Measurements from ENCODE around the gene NOL4L.

NOL4L gene

GRCh38 chr20:32448306-32449056 lies 136.7 kb downstream of the NOL4L start:
- no peaks in the 10 kb centered on the region for H3K9me3 ChIP-seq (ENCODE audit: low read depth, low read length)
- no peak overlapping the region for H3K27ac ChIP-seq
- H3K4me3 ChIP-seq = no peak overlapping the region
- no peak overlapping the region for H3K9ac ChIP-seq (ENCODE audit: insufficient read length)
- DNase-seq (ENCODE audit: low read depth, low spot score) = no peak
- TF ChIP-seq FOXP2 (optimal IDR thresholded peaks at IDR 0.05; ENCODE audit: control extremely low read depth, extremely low read length, insufficient read depth) = no peak
- no peak for TF ChIP-seq EZH2 (IDR thresholded peaks at IDR 0.05)
- 0 out of 2 replicates have a peak, but pooled peaks have one; percentile 7 for TF ChIP-seq POLR2AphosphoS5 (IDR thresholded peaks at IDR 0.05; ENCODE audit: borderline replicate concordance, low read depth, low read length)
- H3K36me3 ChIP-seq (ENCODE audit: insufficient read depth, low read length) = no peaks in the 10 kb centered on the region

- H3K36me3 ChIP-seq (ENCODE audit: insufficient read depth, low read length) = peaks cover 5% of the 10 kb centered on the region
- TF ChIP-seq FOXP2 (optimal IDR thresholded peaks at IDR 0.05; ENCODE audit: control extremely low read depth, extremely low read length, insufficient read depth) (no peak), EZH2 (IDR thresholded peaks at IDR 0.05) (no peak), POLR2AphosphoS5 (IDR thresholded peaks at IDR 0.05; ENCODE audit: borderline replicate concordance, low read depth, low read length) (no peak)
- no peak overlapping the region for H3K9ac ChIP-seq (ENCODE audit: insufficient read length)
- H3K4me3 ChIP-seq = no peak overlapping the region
- H3K27ac ChIP-seq = no peak overlapping the region
- no peaks in the 10 kb centered on the region for H3K9me3 ChIP-seq (ENCODE audit: low read depth, low read length)
- no peak for DNase-seq (ENCODE audit: low read depth, low spot score)
These were observed 137.8 kb downstream of the NOL4L start for GRCh38 chr20:32447136-32448027.

- TF ChIP-seq EZH2 (IDR thresholded peaks at IDR 0.05) (no peak), POLR2AphosphoS5 (IDR thresholded peaks at IDR 0.05; ENCODE audit: borderline replicate concordance, low read depth, low read length) (no peak; the same call in 1 of the 2 replicates), FOXP2 (optimal IDR thresholded peaks at IDR 0.05; ENCODE audit: control extremely low read depth, extremely low read length, insufficient read depth) (no peak)
- DNase-seq (ENCODE audit: low read depth, low spot score) = no peak
- H3K9me3 ChIP-seq (ENCODE audit: low read depth, low read length) = no peaks in the 10 kb centered on the region
- H3K27ac ChIP-seq = no peak overlapping the region
- H3K9ac ChIP-seq (ENCODE audit: insufficient read length) = no peak overlapping the region
- H3K36me3 ChIP-seq (ENCODE audit: insufficient read depth, low read length) = peaks cover 5% of the 10 kb centered on the region
- H3K4me3 ChIP-seq = no peak overlapping the region
These were observed 138.6 kb downstream of the NOL4L start for GRCh38 chr20:32446301-32447100.

- no peak for DNase-seq (ENCODE audit: low read depth, low spot score)
- Histone ChIP-seq H3K9ac (ENCODE audit: insufficient read length) (no peak overlapping the region), H3K27ac (no peak overlapping the region), H3K9me3 (ENCODE audit: low read depth, low read length) (no peaks in the 10 kb centered on the region), H3K4me3 (no peak overlapping the region), H3K36me3 (ENCODE audit: insufficient read depth, low read length) (peaks cover 5% of the 10 kb centered on the region)
- TF ChIP-seq EZH2 (IDR thresholded peaks at IDR 0.05) = no peak
- no peak for TF ChIP-seq FOXP2 (optimal IDR thresholded peaks at IDR 0.05; ENCODE audit: control extremely low read depth, extremely low read length, insufficient read depth)
- TF ChIP-seq POLR2AphosphoS5 (IDR thresholded peaks at IDR 0.05; ENCODE audit: borderline replicate concordance, low read depth, low read length) = no peak; the same call in 1 of the 2 replicates
These were observed 139.4 kb downstream of the NOL4L start for GRCh38 chr20:32445539-32446273.

- Histone ChIP-seq H3K4me3 (no peak overlapping the region), H3K36me3 (ENCODE audit: insufficient read depth, low read length) (peaks cover 10% of the 10 kb centered on the region), H3K9me3 (ENCODE audit: low read depth, low read length) (no peaks in the 10 kb centered on the region), H3K27ac (no peak overlapping the region), H3K9ac (ENCODE audit: insufficient read length) (no peak overlapping the region)
- DNase-seq (ENCODE audit: low read depth, low spot score) = no peak
- no peak for TF ChIP-seq POLR2AphosphoS5 (IDR thresholded peaks at IDR 0.05; ENCODE audit: borderline replicate concordance, low read depth, low read length)
These were observed 140.5 kb downstream of the NOL4L start for GRCh38 chr20:32444474-32445220.

GRCh38 chr20:32443386-32443974 lies 141.7 kb downstream of the NOL4L start:
- H3K9ac ChIP-seq (ENCODE audit: insufficient read length) = no peak overlapping the region
- DNase-seq (ENCODE audit: low read depth, low spot score) = no peak

More at GRCh38 chr20:32443386-32443974, 141.7 kb downstream of the NOL4L start:
- no peak overlapping the region for H3K4me3 ChIP-seq
- TF ChIP-seq POLR2AphosphoS5 (IDR thresholded peaks at IDR 0.05; ENCODE audit: borderline replicate concordance, low read depth, low read length) = no peak
- TF ChIP-seq FOXP2 (optimal IDR thresholded peaks at IDR 0.05; ENCODE audit: control extremely low read depth, extremely low read length, insufficient read depth) = no peak
- TF ChIP-seq EZH2 (IDR thresholded peaks at IDR 0.05) = no peak
- H3K9me3 ChIP-seq (ENCODE audit: low read depth, low read length) = no peaks in the 10 kb centered on the region
- no peak overlapping the region for H3K27ac ChIP-seq
- peaks cover 20% of the 10 kb centered on the region for H3K36me3 ChIP-seq (ENCODE audit: insufficient read depth, low read length)
